ENCODE measurements around the gene GRK7. TPM values are rescaled to one million over a fixed set of nuclear protein-coding genes. Genes with fewer than 3 reads are reported as not detected.

Gene GRK7
- total and polyA plus RNA-seq, 9 of the 15 experiments (the other 6 are each of a cell fraction or from before 2014, with no cell fraction given): 0.01 to 0.08 (median 0.04) TPM; not detected in 3

DNA sequence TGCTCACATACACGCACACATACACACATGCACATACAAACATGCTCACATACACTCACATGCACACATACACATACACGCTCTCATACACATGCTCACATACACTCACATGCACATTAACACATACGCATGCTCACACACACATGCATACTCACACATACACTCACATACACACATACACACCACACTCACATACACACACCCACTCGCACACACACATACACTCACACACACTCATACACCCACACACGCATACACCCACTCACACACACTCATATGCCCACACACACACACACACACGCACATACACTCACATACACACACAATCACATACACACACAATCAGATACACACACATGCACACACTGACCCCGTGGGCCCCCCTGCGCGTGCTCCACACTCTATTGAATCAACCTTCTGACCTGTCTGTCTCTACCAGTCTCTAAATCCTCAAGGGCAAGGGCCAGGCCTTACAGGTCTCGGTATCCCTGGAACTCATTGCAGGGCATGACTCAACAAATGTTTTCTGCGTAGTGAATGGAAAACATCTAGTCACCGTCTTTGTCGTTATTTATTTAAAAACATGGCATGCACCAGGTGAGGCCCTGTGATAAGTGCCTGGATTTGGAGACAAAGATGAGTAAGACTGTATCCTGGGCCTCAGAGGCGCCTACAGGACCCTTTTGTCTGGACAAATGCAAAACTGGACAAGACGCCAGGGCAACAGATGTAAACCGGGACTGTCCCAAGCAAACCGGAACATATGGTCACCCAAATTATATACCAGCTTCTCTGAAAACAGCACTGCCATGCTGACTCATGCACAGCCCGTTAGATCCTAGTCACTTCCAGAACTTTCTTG lies 41.8 kb downstream of the GRK7 start (continued):
- TF ChIP-seq, protein P1, sequence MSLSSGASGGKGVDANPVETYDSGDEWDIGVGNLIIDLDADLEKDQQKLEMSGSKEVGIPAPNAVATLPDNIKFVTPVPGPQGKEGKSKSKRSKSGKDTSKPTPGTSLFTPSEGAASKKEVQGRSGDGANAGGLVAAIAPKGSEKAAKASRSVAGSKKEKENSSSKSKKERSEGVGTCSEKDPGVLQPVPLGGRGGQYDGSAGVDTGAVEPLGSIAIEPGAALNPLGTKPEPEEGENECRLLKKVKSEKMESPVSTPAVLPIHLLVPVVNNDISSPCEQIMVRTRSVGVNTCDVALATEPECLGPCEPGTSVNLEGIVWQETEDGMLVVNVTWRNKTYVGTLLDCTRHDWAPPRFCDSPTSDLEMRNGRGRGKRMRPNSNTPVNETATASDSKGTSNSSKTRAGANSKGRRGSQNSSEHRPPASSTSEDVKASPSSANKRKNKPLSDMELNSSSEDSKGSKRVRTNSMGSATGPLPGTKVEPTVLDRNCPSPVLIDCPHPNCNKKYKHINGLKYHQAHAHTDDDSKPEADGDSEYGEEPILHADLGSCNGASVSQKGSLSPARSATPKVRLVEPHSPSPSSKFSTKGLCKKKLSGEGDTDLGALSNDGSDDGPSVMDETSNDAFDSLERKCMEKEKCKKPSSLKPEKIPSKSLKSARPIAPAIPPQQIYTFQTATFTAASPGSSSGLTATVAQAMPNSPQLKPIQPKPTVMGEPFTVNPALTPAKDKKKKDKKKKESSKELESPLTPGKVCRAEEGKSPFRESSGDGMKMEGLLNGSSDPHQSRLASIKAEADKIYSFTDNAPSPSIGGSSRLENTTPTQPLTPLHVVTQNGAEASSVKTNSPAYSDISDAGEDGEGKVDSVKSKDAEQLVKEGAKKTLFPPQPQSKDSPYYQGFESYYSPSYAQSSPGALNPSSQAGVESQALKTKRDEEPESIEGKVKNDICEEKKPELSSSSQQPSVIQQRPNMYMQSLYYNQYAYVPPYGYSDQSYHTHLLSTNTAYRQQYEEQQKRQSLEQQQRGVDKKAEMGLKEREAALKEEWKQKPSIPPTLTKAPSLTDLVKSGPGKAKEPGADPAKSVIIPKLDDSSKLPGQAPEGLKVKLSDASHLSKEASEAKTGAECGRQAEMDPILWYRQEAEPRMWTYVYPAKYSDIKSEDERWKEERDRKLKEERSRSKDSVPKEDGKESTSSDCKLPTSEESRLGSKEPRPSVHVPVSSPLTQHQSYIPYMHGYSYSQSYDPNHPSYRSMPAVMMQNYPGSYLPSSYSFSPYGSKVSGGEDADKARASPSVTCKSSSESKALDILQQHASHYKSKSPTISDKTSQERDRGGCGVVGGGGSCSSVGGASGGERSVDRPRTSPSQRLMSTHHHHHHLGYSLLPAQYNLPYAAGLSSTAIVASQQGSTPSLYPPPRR (CRISPR knock-in tag; IDR thresholded peaks at IDR 0.05; ENCODE audit: borderline replicate concordance): peak; percentile 70; the same call in 1 of the 2 replicates
- TF ChIP-seq ZNF57 (CRISPR knock-in tag; IDR thresholded peaks at IDR 0.05) (no peak), KDM5B (IDR thresholded peaks at IDR 0.05; ENCODE audit: insufficient replicate concordance, low read depth, low read length) (no peak), GTF2A2 (tag; IDR thresholded peaks at IDR 0.05) (no peak), TBL1XR1 (IDR thresholded peaks at IDR 0.05; ENCODE audit: low read length in 2 of 2) (peak; percentile 66 to 91; a peak in 3 of 4 replicates), EP300 (IDR thresholded peaks at IDR 0.05; ENCODE audit: low read length) (peak; percentile 98), ZNF263 (CRISPR knock-in tag; IDR thresholded peaks at IDR 0.05; ENCODE audit: borderline replicate concordance) (peak; percentile 10; the same call in 1 of the 2 replicates), RBM39 (optimal IDR thresholded peaks at IDR 0.05; ENCODE audit: low read depth, low read length) (no peak), CBX5 (IDR thresholded peaks at IDR 0.05; ENCODE audit: borderline replicate concordance, low read depth) (no peak), GATAD2A (IDR thresholded peaks at IDR 0.05) (peak; percentile 91), FOXP1 (CRISPR knock-in tag; IDR thresholded peaks at IDR 0.05) (no peak), MAFF (IDR thresholded peaks at IDR 0.05; ENCODE audit: low read length) (peak; percentile 89), ARHGAP35 (IDR thresholded peaks at IDR 0.05; ENCODE audit: partially characterized antibody) (peak; percentile 90), ZNF408 (CRISPR knock-in tag; IDR thresholded peaks at IDR 0.05; ENCODE audit: low read depth) (no peak), HEY1 (CRISPR knock-in tag; IDR thresholded peaks at IDR 0.05; ENCODE audit: borderline replicate concordance) (no peak), ZNF134 (CRISPR knock-in tag; conservative IDR thresholded peaks at IDR 0.05) (no peak), NFIC (IDR thresholded peaks at IDR 0.05) (peak; percentile 83), PHTF2 (CRISPR knock-in tag; IDR thresholded peaks at IDR 0.05) (no peak), KHSRP (IDR thresholded peaks at IDR 0.05) (peak; percentile 32; the same call in 1 of the 2 replicates), CCNT2 (IDR thresholded peaks at IDR 0.05; ENCODE audit: borderline replicate concordance, extremely low read depth, insufficient read length, low read depth, low read length) (peak; percentile 98)
- TF ChIP-seq, protein P2, sequence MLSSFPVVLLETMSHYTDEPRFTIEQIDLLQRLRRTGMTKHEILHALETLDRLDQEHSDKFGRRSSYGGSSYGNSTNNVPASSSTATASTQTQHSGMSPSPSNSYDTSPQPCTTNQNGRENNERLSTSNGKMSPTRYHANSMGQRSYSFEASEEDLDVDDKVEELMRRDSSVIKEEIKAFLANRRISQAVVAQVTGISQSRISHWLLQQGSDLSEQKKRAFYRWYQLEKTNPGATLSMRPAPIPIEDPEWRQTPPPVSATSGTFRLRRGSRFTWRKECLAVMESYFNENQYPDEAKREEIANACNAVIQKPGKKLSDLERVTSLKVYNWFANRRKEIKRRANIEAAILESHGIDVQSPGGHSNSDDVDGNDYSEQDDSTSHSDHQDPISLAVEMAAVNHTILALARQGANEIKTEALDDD (IDR thresholded peaks at IDR 0.05): peak; percentile 49; the same call in 1 of the 2 replicates
- TF ChIP-seq, protein P3, sequence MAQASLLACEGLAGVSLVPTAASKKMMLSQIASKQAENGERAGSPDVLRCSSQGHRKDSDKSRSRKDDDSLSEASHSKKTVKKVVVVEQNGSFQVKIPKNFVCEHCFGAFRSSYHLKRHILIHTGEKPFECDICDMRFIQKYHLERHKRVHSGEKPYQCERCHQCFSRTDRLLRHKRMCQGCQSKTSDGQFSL (CRISPR knock-in tag; IDR thresholded peaks at IDR 0.05): no peak
- TF ChIP-seq, protein P3 (tag; IDR thresholded peaks at IDR 0.05): peak in 1 of 2 experiments; percentile 46; a peak in 1 of 4 replicates

Data from K562 (cell line).